B cell (primary cell): ENCODE results near the gene MRPL23. TPM values are rescaled to one million over a fixed set of nuclear protein-coding genes. Genes with fewer than 3 reads are reported as not detected.

Experiments
- ATAC-seq: fragments of 200-7000 bp; cut with Tn5 transposase; one replicate; pipeline ENCODE4 v1.10.0; 2021; ENCODE audit warnings: low read depth, mild to moderate bottlenecking, moderate number of reproducible peaks, moderate library complexity
- CTCF ChIA-PET: fragments of 350-600 bp; sonication (Branson Sonifier 250); formaldehyde crosslinking; loops from one replicate; lab custom pipeline; 2021; ENCODE audit warnings: antibody characterized with exemption, inconsistent platforms; lab: Charles Lee
- POLR2A ChIA-PET: fragments of 350-600 bp; sonication (Branson Sonifier 250); formaldehyde crosslinking; loops from one replicate; lab custom pipeline; 2021; ENCODE audit warnings: antibody characterized with exemption; lab: Charles Lee
- DNase-seq: peaks from one replicate; pipeline ENCODE4 v3.0.0; 2013
- H2AFZ ChIP-seq: 2 replicates; pipeline ENCODE4 v1.6.1; 2012; ENCODE audit warnings: mild to moderate bottlenecking, low read depth, low read length; ENCODE audit not compliant: insufficient read depth, poor library complexity, severe bottlenecking
- H3K27ac ChIP-seq, 2 donors: 1 replicate in 1 of 2; 2 replicates in 1 of 2; pipeline ENCODE4 v1.5.1; 2012 to 2013; ENCODE audit warnings: low read length in 2 of 2, mild to moderate bottlenecking in 2 of 2, moderate library complexity in 1 of 2
- H3K27me3 ChIP-seq, 4 experiments: fragments of 200-600 bp in 1 of 4; sonication (generic) in 1 of 4; replicated peaks in 1 of 4; 1 replicate in 2 of 4; 2 replicates in 2 of 4; pipeline versions ENCODE4 v1.6.1 to v1.7.0; 2013 to 2016; ENCODE audit warnings: low read length in 3 of 4, mild to moderate bottlenecking in 2 of 4, mixed read lengths in 1 of 4, moderate library complexity in 1 of 4; ENCODE audit not compliant: insufficient read depth in 4 of 4, control insufficient read depth in 3 of 4; ENCODE audit errors: control extremely low read depth in 1 of 4
- H3K36me3 ChIP-seq, 2 experiments: replicated peaks in 1 of 2; 1 replicate in 1 of 2; 2 replicates in 1 of 2; pipeline versions ENCODE4 v1.6.1 to v1.7.1; 2013; ENCODE audit warnings: low read length in 1 of 2; ENCODE audit not compliant: insufficient read depth in 2 of 2, control insufficient read depth in 1 of 2; ENCODE audit errors: control extremely low read depth in 1 of 2, extremely low read depth in 1 of 2
- H3K4me1 ChIP-seq, 2 donors: fragments of 200-600 bp in 1 of 2; sonication (generic) in 1 of 2; 1 replicate in 1 of 2; 2 replicates in 1 of 2; pipeline versions ENCODE4 v1.5.1 to v1.6.1; 2013 to 2017; ENCODE audit warnings: low read length in 2 of 2; ENCODE audit not compliant: control insufficient read depth in 2 of 2, insufficient read depth in 2 of 2
- H3K4me2 ChIP-seq: replicated peaks from 2 replicates; pipeline ENCODE3; 2012; ENCODE audit warnings: mild to moderate bottlenecking, low read depth, low read length; ENCODE audit not compliant: poor library complexity, severe bottlenecking
- H3K4me3 ChIP-seq, 5 experiments: fragments of 200-600 bp in 1 of 5; sonication (generic) in 1 of 5; 1 replicate in 3 of 5; 2 replicates in 2 of 5; pipeline versions ENCODE4 v1.5.1 to v1.7.0; 2011 to 2016; ENCODE audit warnings: low read length in 4 of 5, mild to moderate bottlenecking in 4 of 5, low read depth in 2 of 5, control low read depth in 1 of 5, moderate library complexity in 1 of 5; ENCODE audit not compliant: insufficient read depth in 1 of 5; ENCODE audit errors: control extremely low read depth in 1 of 5, extremely low read depth in 1 of 5
- H3K79me2 ChIP-seq: fragments of 200-600 bp; sonication (generic); one replicate; pipeline ENCODE4 v1.6.0; 2016; ENCODE audit warnings: low read length; ENCODE audit not compliant: control insufficient read depth, insufficient read depth
- H3K9ac ChIP-seq: fragments of 200-600 bp; sonication (generic); 2 replicates; pipeline ENCODE4 v1.6.1; 2017; ENCODE audit warnings: mild to moderate bottlenecking, low read length, moderate library complexity
- H3K9me3 ChIP-seq, 3 donors: one replicate each; pipeline versions ENCODE4 v1.6.1 to v1.7.1; 2013; ENCODE audit warnings: low read length in 2 of 3; ENCODE audit not compliant: control insufficient read depth in 2 of 3, insufficient read depth in 1 of 3; ENCODE audit errors: control extremely low read depth in 1 of 3
- H4K20me1 ChIP-seq: 2 replicates; pipeline ENCODE4 v1.6.0; 2012; ENCODE audit warnings: mild to moderate bottlenecking, low read length; ENCODE audit not compliant: insufficient read depth, control insufficient read depth, poor library complexity, severe bottlenecking
- H3K27ac Mint-ChIP-seq: one replicate; pipeline ENCODE4 v1.8.0; 2021; ENCODE audit warnings: mixed read lengths
- H3K27me3 Mint-ChIP-seq: one replicate; pipeline ENCODE4 v1.8.0; 2021; ENCODE audit warnings: mixed read lengths
- H3K4me1 Mint-ChIP-seq: one replicate; pipeline ENCODE4 v1.8.0; 2021; ENCODE audit warnings: mixed read lengths
- H3K4me3 Mint-ChIP-seq: one replicate; pipeline ENCODE4 v1.8.0; 2021; ENCODE audit warnings: mixed read lengths
- H3K9me3 Mint-ChIP-seq: one replicate; pipeline ENCODE4 v1.8.0; 2022; ENCODE audit warnings: mixed read lengths; ENCODE audit not compliant: insufficient read depth
- EZH2 ChIP-seq: IDR thresholded peaks from 2 replicates; pipeline ENCODE4 v1.6.1; 2012; ENCODE audit warnings: borderline replicate concordance, low read depth, mild to moderate bottlenecking, moderate library complexity, low read length; ENCODE audit not compliant: insufficient read depth, poor library complexity, severe bottlenecking
- WGBS: methylation state at CpG from one replicate; pipeline ENCODE4 v1.1.5; 2013; ENCODE audit warnings: missing lambda C conversion rate; ENCODE audit not compliant: insufficient coverage; 5-methylcytosine and 5-hydroxymethylcytosine counted together
- intact Hi-C: fragments of 100-400 bp; cut with micrococcal nuclease; formaldehyde crosslinking; loops from one replicate; pipeline ENCODE4 v1.10.0; 2022
- polyA plus RNA-seq: library from polyadenylated mRNA; depleted of rRNA; stranded (reverse); fragments of >200 nt; gene quantifications from 2 replicates; pipeline ENCODE4 v1.2.3, GENCODE V29; 2012
- total RNA-seq, 2 donors: library from RNA; stranded (reverse); fragments of 120-200 nt in 1 of 2; gene quantifications; 1 replicate in 1 of 2; 2 replicates in 1 of 2; pipeline versions ENCODE4 v1.2.3 to v1.2.4, GENCODE V29; 2013 to 2022
- TF ChIP-seq, protein P1 (sequence below): fragments of 200-600 bp; IDR thresholded peaks from one replicate; pipeline ENCODE4 v1.8.0; 2022; ENCODE audit warnings: antibody characterized with exemption, mild to moderate bottlenecking

Gene MRPL23
- total and polyA plus RNA-seq, 2 donors (not counting 1 experiment from before 2014, with no cell fraction given): 47.8 to 63.2 TPM

DNA sequence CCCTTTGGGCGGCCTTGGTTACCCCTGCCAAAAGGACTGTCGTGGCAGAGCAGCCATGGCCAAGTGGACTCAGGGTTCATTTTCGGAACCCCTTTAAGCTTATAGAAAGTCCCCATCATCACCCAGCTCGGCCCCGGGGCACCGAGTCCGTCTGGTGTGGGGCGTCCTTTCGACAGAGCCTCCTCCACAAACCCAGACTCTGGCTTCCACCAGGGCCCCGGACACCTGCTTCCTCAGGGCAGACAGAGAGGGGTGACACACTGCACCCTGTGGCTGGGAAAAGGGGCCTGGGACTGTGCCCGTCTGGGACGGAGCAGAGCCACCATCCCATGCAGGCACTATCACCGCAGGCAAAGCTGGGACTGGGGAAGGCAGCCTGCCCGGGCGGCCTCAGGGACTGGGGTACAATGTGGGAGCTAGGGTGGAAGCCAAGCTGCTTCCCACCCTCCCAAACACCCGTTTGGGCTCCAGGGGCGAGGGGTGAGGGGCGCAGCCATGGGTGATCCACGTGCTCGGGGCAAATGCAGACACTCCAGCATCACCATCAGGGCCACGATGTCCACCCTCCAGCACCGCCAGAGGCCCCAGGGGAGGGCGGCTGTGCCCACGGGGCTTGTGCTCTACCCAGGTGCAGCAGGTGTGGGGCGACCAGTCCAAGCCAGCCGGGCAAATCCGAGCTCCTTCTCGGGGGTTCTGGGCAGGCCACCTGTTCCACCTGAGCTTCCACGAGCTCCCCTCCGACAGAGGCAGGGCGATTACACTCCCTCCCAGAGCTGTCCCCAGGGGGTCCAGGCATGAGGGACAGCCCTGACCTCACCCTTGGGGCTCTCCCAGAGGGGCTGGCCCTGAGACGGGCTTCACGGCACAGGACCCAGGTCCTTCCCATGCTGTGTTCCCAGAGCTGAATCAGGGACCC lies 11.7 kb upstream of the MRPL23 start:
- intact Hi-C loops: no loop called here
- H2AFZ ChIP-seq: no peak overlapping the region
- TF ChIP-seq EZH2: no peak
- TF ChIP-seq, protein P1, sequence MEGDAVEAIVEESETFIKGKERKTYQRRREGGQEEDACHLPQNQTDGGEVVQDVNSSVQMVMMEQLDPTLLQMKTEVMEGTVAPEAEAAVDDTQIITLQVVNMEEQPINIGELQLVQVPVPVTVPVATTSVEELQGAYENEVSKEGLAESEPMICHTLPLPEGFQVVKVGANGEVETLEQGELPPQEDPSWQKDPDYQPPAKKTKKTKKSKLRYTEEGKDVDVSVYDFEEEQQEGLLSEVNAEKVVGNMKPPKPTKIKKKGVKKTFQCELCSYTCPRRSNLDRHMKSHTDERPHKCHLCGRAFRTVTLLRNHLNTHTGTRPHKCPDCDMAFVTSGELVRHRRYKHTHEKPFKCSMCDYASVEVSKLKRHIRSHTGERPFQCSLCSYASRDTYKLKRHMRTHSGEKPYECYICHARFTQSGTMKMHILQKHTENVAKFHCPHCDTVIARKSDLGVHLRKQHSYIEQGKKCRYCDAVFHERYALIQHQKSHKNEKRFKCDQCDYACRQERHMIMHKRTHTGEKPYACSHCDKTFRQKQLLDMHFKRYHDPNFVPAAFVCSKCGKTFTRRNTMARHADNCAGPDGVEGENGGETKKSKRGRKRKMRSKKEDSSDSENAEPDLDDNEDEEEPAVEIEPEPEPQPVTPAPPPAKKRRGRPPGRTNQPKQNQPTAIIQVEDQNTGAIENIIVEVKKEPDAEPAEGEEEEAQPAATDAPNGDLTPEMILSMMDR: no peak
- H3K4me1 ChIP-seq: no peaks in the 10 kb centered on the region
- no peak overlapping the region for H3K4me3 ChIP-seq
- H3K9ac ChIP-seq: no peak overlapping the region
- Mint-ChIP-seq H3K27me3 (peaks cover 23% of the 10 kb centered on the region), H3K4me3 (no peak overlapping the region), H3K27ac (no peak overlapping the region), H3K4me1 (peaks cover 3% of the 10 kb centered on the region), H3K9me3 (no peaks in the 10 kb centered on the region)
- no peaks in the 10 kb centered on the region for H3K79me2 ChIP-seq
- POLR2A ChIA-PET: interaction anchor here (0.5 kb wide), 1 partner anchor 24 kb away, joined by 4 read pairs; no protein-coding TSS in a partner anchor
- ATAC-seq (no peak), DNase-seq (no peak)
- H3K27ac ChIP-seq: no peak overlapping the region
- H3K9me3 ChIP-seq: no peaks in the 10 kb centered on the region
- no peak overlapping the region for H3K4me2 ChIP-seq
- CTCF ChIA-PET: no interaction called here
- H4K20me1 ChIP-seq: no peaks in the 10 kb centered on the region
- WGBS: 85% methylated on average over 31 of the region's 33 CpGs
- peaks cover 0 to 9% (median 2%) of the 10 kb centered on the region in 4 experiments for H3K27me3 ChIP-seq
- no peaks in the 10 kb centered on the region for H3K36me3 ChIP-seq
